H1 (cell line): ENCODE measurements around the gene KLF7. TPM values are rescaled to one million over a fixed set of nuclear protein-coding genes. Genes with fewer than 3 reads are reported as not detected.

Experiments used
- CTCF ChIA-PET: fragments of 300-600 bp; sonication (Branson Sonifier 250); formaldehyde crosslinking; loops from one replicate; lab custom pipeline; 2021; ENCODE audit not compliant: partially characterized antibody; lab: Charles Lee
- POLR2A ChIA-PET: fragments of 300-600 bp; sonication (Branson Sonifier 250); formaldehyde crosslinking; loops from one replicate; lab custom pipeline; 2021; ENCODE audit warnings: inconsistent platforms; ENCODE audit not compliant: partially characterized antibody; lab: Charles Lee
- DNase-seq, 2 experiments: peaks; one replicate each; pipeline versions ENCODE4 v3.0.0 to v3.0.0-alpha.2; 2010 to 2022; ENCODE audit warnings: low spot score in 2 of 2, low read depth in 1 of 2, mixed read lengths in 1 of 2
- FAIRE-seq: peaks from 2 replicates; lab custom pipeline; 2011; peaks lifted over from hg19 to GRCh38; lab: Jason Lieb, UNC
- H2AFZ ChIP-seq: 2 replicates; pipeline ENCODE4 v1.8.1; 2012; ENCODE audit warnings: low read length, inconsistent platforms
- H2AK5ac ChIP-seq: 2 replicates; pipeline ENCODE4 v1.6.1; 2013; ENCODE audit warnings: low read depth, low read length
- H2BK120ac ChIP-seq: replicated peaks from 2 replicates; pipeline ENCODE3; 2013; ENCODE audit warnings: low read depth, low read length, inconsistent platforms
- H2BK12ac ChIP-seq: 2 replicates; pipeline ENCODE4 v1.6.1; 2013; ENCODE audit warnings: low read depth, low read length
- H2BK15ac ChIP-seq: 2 replicates; pipeline ENCODE4 v1.6.1; 2013; ENCODE audit warnings: low read length
- H2BK20ac ChIP-seq: 2 replicates; pipeline ENCODE4 v1.6.1; 2013; ENCODE audit warnings: low read length
- H2BK5ac ChIP-seq: 2 replicates; pipeline ENCODE4 v1.6.1; 2013; ENCODE audit warnings: low read depth, low read length
- H3K14ac ChIP-seq: 2 replicates; pipeline ENCODE4 v1.6.1; 2013; ENCODE audit warnings: inconsistent platforms; ENCODE audit not compliant: insufficient read length
- H3K18ac ChIP-seq: 2 replicates; pipeline ENCODE4 v1.6.1; 2013; ENCODE audit warnings: low read length; ENCODE audit errors: extremely low read depth
- H3K23ac ChIP-seq: 2 replicates; pipeline ENCODE4 v1.6.1; 2013; ENCODE audit warnings: inconsistent platforms; ENCODE audit not compliant: insufficient read length
- H3K23me2 ChIP-seq: 2 replicates; pipeline ENCODE4 v1.6.1; 2013; ENCODE audit warnings: low read depth, low read length
- H3K27ac ChIP-seq: 2 replicates; pipeline ENCODE4 v1.6.1; 2011; ENCODE audit warnings: low read depth, low read length, inconsistent platforms
- H3K27me3 ChIP-seq, 4 experiments: replicated peaks in 1 of 4; 1 replicate in 1 of 4; 2 replicates in 3 of 4; pipeline versions ENCODE4 v1.6.1 to v1.8.1; 2011 to 2013; ENCODE audit warnings: low read length in 3 of 4, mild to moderate bottlenecking in 3 of 4, inconsistent platforms in 2 of 4, mixed read lengths in 2 of 4, moderate library complexity in 1 of 4; ENCODE audit not compliant: control insufficient read depth in 3 of 4, insufficient read depth in 3 of 4; ENCODE audit errors: extremely low read depth in 1 of 4
- H3K36me3 ChIP-seq, 4 experiments: 2 replicates each; pipeline versions ENCODE4 v1.6.1 to v1.8.1; 2011 to 2013; ENCODE audit warnings: mild to moderate bottlenecking in 4 of 4, low read length in 3 of 4, moderate library complexity in 2 of 4, control low read depth in 1 of 4, inconsistent platforms in 1 of 4; ENCODE audit not compliant: insufficient read depth in 4 of 4, control insufficient read depth in 2 of 4
- H3K4ac ChIP-seq: replicated peaks from 2 replicates; pipeline ENCODE3; 2013; ENCODE audit warnings: low read length, low read depth, mixed read lengths, inconsistent platforms; ENCODE audit not compliant: insufficient read length
- H3K4me1 ChIP-seq, 4 experiments: replicated peaks in 1 of 4; 1 replicate in 1 of 4; 2 replicates in 3 of 4; pipeline versions ENCODE4 v1.6.1 to v1.8.1; 2011 to 2013; ENCODE audit warnings: low read length in 3 of 4, inconsistent platforms in 2 of 4, mixed read lengths in 1 of 4; ENCODE audit not compliant: insufficient read depth in 4 of 4, control insufficient read depth in 3 of 4
- H3K4me2 ChIP-seq, 2 experiments: 2 replicates each; pipeline versions ENCODE4 v1.6.1 to v1.8.1; 2011 to 2013; ENCODE audit warnings: low read depth in 2 of 2, low read length in 2 of 2, control low read depth in 1 of 2, inconsistent platforms in 1 of 2, mild to moderate bottlenecking in 1 of 2; ENCODE audit not compliant: insufficient read depth in 1 of 2
- H3K4me3 ChIP-seq, 4 experiments: fragments of 200-600, 300-600 bp in 1 of 4; sonication (generic), shearing (Covaris generic), sonication (Bioruptor Twin) in 1 of 4; 2 replicates each; pipeline versions ENCODE4 v1.5.1 to v1.8.1; 2011 to 2016; ENCODE audit warnings: low read length in 4 of 4, low read depth in 3 of 4, control low read depth in 2 of 4, inconsistent platforms in 2 of 4, mild to moderate bottlenecking in 2 of 4, mixed read lengths in 1 of 4, moderate library complexity in 1 of 4; ENCODE audit not compliant: insufficient read depth in 2 of 4; ENCODE audit errors: extremely low read depth in 1 of 4
- H3K56ac ChIP-seq: replicated peaks from 2 replicates; pipeline ENCODE3; 2013; ENCODE audit warnings: low read depth, mild to moderate bottlenecking, mixed read lengths, low read length, inconsistent platforms; ENCODE audit not compliant: insufficient read length
- H3K79me1 ChIP-seq: 2 replicates; pipeline ENCODE4 v1.6.1; 2013; ENCODE audit warnings: low read depth, low read length, control low read depth
- H3K79me2 ChIP-seq, 2 experiments: 2 replicates each; pipeline versions ENCODE4 v1.6.1 to v1.8.1; 2012 to 2013; ENCODE audit warnings: low read length in 2 of 2, mild to moderate bottlenecking in 2 of 2, inconsistent platforms in 1 of 2; ENCODE audit not compliant: insufficient read depth in 2 of 2, control insufficient read depth in 1 of 2
- H3K9ac ChIP-seq, 4 experiments: replicated peaks in 1 of 4; 1 replicate in 1 of 4; 2 replicates in 3 of 4; pipeline versions ENCODE4 v1.6.1 to v1.8.1; 2011 to 2013; ENCODE audit warnings: low read depth in 3 of 4, low read length in 3 of 4, control low read depth in 2 of 4, mild to moderate bottlenecking in 2 of 4, moderate library complexity in 2 of 4, inconsistent platforms in 1 of 4; ENCODE audit errors: extremely low read depth in 1 of 4
- H3K9me3 ChIP-seq, 2 experiments: 2 replicates each; pipeline versions ENCODE4 v1.6.1 to v1.8.1; 2012 to 2013; ENCODE audit warnings: mild to moderate bottlenecking in 2 of 2, moderate library complexity in 2 of 2, control low read depth in 1 of 2, inconsistent platforms in 1 of 2, low read depth in 1 of 2, low read length in 1 of 2, mixed read lengths in 1 of 2; ENCODE audit not compliant: insufficient read depth in 2 of 2
- H4K20me1 ChIP-seq, 2 experiments: replicated peaks in 1 of 2; 2 replicates each; pipeline versions ENCODE3 to v1.8.1; 2011 to 2013; ENCODE audit warnings: inconsistent platforms in 2 of 2, low read length in 2 of 2, mild to moderate bottlenecking in 1 of 2; ENCODE audit not compliant: insufficient read depth in 2 of 2, control insufficient read depth in 1 of 2
- H4K5ac ChIP-seq: 2 replicates; pipeline ENCODE4 v1.6.1; 2013; ENCODE audit warnings: low read length, low read depth, mixed read lengths, inconsistent platforms; ENCODE audit not compliant: insufficient read length
- H4K8ac ChIP-seq: 2 replicates; pipeline ENCODE4 v1.8.0; 2013; ENCODE audit warnings: mild to moderate bottlenecking, moderate library complexity, low read length, inconsistent platforms; ENCODE audit not compliant: insufficient read depth; ENCODE audit errors: extremely low read depth
- H4K91ac ChIP-seq: replicated peaks from 2 replicates; pipeline ENCODE3; 2013; ENCODE audit warnings: low read length, mixed read lengths, inconsistent platforms; ENCODE audit not compliant: insufficient read length
- ATF2 ChIP-seq: IDR thresholded peaks from 2 replicates; pipeline ENCODE4 v1.6.1; 2012; ENCODE audit warnings: low read length, inconsistent platforms
- BACH1 ChIP-seq: IDR thresholded peaks from 2 replicates; pipeline ENCODE4 v1.6.1; 2012; ENCODE audit warnings: low read length, improper control_type of control experiment
- CHD1 ChIP-seq: IDR thresholded peaks from 2 replicates; pipeline ENCODE4 v1.6.1; 2012; ENCODE audit warnings: low read depth, low read length, improper control_type of control experiment
- HDAC6 ChIP-seq: IDR thresholded peaks from one replicate; pipeline ENCODE4 v1.7.1; 2012; ENCODE audit warnings: low read depth, mild to moderate bottlenecking, inconsistent platforms, low read length, moderate library complexity
- PHF8 ChIP-seq: fragments of 200-600 bp; sonication (generic); conservative IDR thresholded peaks from 2 replicates; pipeline ENCODE4 v1.7.1; 2012; ENCODE audit warnings: low read depth, mild to moderate bottlenecking, inconsistent platforms, low read length, moderate library complexity
- WGBS, 2 experiments: shearing (Covaris generic) in 1 of 2; methylation state at CpG; one replicate each; pipeline versions ENCODE4 v1.1.6 to v1.1.7; 2013 to 2015; ENCODE audit warnings: low lambda C conversion rate in 2 of 2, mixed read lengths in 2 of 2, inconsistent platforms in 1 of 2, low coverage in 1 of 2, missing lambda C conversion rate in 1 of 2; ENCODE audit not compliant: insufficient replicate concordance in 2 of 2, insufficient coverage in 1 of 2, insufficient read length in 1 of 2; ENCODE audit errors: extremely low coverage in 1 of 2, missing lambda C conversion rate in 1 of 2; 5-methylcytosine and 5-hydroxymethylcytosine counted together
- polyA plus RNA-seq, 7 experiments: library from polyadenylated mRNA; depleted of rRNA in 3 of 7; stranded (reverse) in 5 of 7; unstranded in 2 of 7; fragments of >200 nt in 5 of 7; fragments of 200-250 nt in 2 of 7; gene quantifications; 1 replicate in 5 of 7; 2 replicates in 1 of 7; 4 replicates in 1 of 7; pipeline versions ENCODE4 v1.2.1 to v1.2.3, GENCODE V29; 2011 to 2013; ENCODE audit warnings: missing spikeins in 2 of 7, mixed read lengths in 2 of 7
- total RNA-seq: library from RNA; stranded (reverse); fragmentation: NEBNext Ultra II Directional; extraction: Animal tissue kit (Norgen Biotek cat#: 25700); gene quantifications from 2 replicates; pipeline ENCODE4 v1.2.1, GENCODE V29; 2021

KLF7 gene
- total and polyA plus RNA-seq, 2 of the 8 experiments (the other 6 are each of a cell fraction or from before 2014, with no cell fraction given) = 9.6 to 23.3 TPM

- CTCF ChIA-PET = no interaction called here
- no peak for FAIRE-seq
Observed at GRCh38 chr2:207078186-207078798, 87.5 kb downstream of the KLF7 start.

More at GRCh38 chr2:207078186-207078798, 87.5 kb downstream of the KLF7 start:
- H2AFZ ChIP-seq = no peak overlapping the region
- H3K18ac ChIP-seq = no peak overlapping the region
- peaks cover 0 to 5% (median 3%) of the 10 kb centered on the region in 4 experiments; a peak in 3 of 7 replicates for H3K4me1 ChIP-seq
- H3K4ac ChIP-seq = no peak overlapping the region
- H3K9me3 ChIP-seq = no peaks in the 10 kb centered on the region
- H4K20me1 ChIP-seq = no peaks in the 10 kb centered on the region
- no peak overlapping the region for H3K9ac ChIP-seq
- no peak overlapping the region for H2BK12ac ChIP-seq
- H3K79me1 ChIP-seq = no peaks in the 10 kb centered on the region
- POLR2A ChIA-PET = no interaction called here
- no peak overlapping the region for H4K8ac ChIP-seq
- H3K27me3 ChIP-seq = no peaks in the 10 kb centered on the region
- H4K91ac ChIP-seq = no peak overlapping the region
- H3K27ac ChIP-seq = no peak overlapping the region
- no peak for TF ChIP-seq ATF2
- TF ChIP-seq PHF8 = no peak
- no peak for TF ChIP-seq CHD1
- no peak for TF ChIP-seq HDAC6
- no peak for TF ChIP-seq BACH1
- TF ChIP-seq, all 59 proteins: peak for 0
- WGBS, 2 experiments = 92% methylated on average over 6 of the region's 6 CpGs; no CpG with 5 or more reads in 1 of the 2 experiments
- Histone ChIP-seq H3K23me2 (no peaks in the 10 kb centered on the region; the same call in 1 of the 2 replicates), H2BK120ac (no peak overlapping the region), H3K14ac (no peak overlapping the region), H3K56ac (no peak overlapping the region), H3K4me2 (no peak overlapping the region), H2BK5ac (no peak overlapping the region), H2BK15ac (no peak overlapping the region), H2BK20ac (no peak overlapping the region), H3K79me2 (no peaks in the 10 kb centered on the region), H3K23ac (no peak overlapping the region), H3K4me3 (no peak overlapping the region), H4K5ac (no peak overlapping the region), H3K36me3 (peaks cover 0 to 15% (median 5%) of the 10 kb centered on the region in 4 experiments; a peak in 5 of 8 replicates), H2AK5ac (no peak overlapping the region)
- DNase-seq = no peak
